SK-N-SH treated with all-trans-retinoic acid at 6 μM for 48 hours (cell line): Measurements from ENCODE around the gene MRPS5.
A peak's percentile ranks its signal among the peaks of the same experiment; 100 is the strongest.

Experiments used
- ATAC-seq: fragments of 200-7000 bp; cut with Tn5 transposase; 3 replicates; pipeline ENCODE4 v1.9.1; 2020; ENCODE audit warnings: mild to moderate bottlenecking, moderate library complexity
- CREB5 ChIP-seq: fragments of 250-450 bp; sonication (Bioruptor Pico); IDR thresholded peaks from 2 replicates; pipeline ENCODE4 v1.5.1; 2020; ENCODE audit warnings: low read depth, mild to moderate bottlenecking, moderate library complexity
- CSDC2 ChIP-seq: fragments of 250-450 bp; sonication (Bioruptor Pico); IDR thresholded peaks from 2 replicates; pipeline ENCODE4 v1.5.0; 2020; ENCODE audit warnings: mild to moderate bottlenecking, moderate library complexity
- CSRNP3 ChIP-seq: fragments of 250-450 bp; sonication (Bioruptor Pico); IDR thresholded peaks from 2 replicates; pipeline ENCODE4 v1.5.1; 2021; ENCODE audit warnings: mild to moderate bottlenecking, moderate library complexity
- ESRRG ChIP-seq: fragments of 250-450 bp; sonication (Bioruptor Pico); IDR thresholded peaks from 2 replicates; pipeline ENCODE4 v1.6.1; 2021; ENCODE audit warnings: mild to moderate bottlenecking
- GLIS3 ChIP-seq: fragments of 250-450 bp; sonication (Bioruptor Pico); IDR thresholded peaks from 2 replicates; pipeline ENCODE4 v1.5.0; 2020; ENCODE audit warnings: mild to moderate bottlenecking, moderate library complexity
- ISL1 ChIP-seq: fragments of 250-450 bp; sonication (Bioruptor Pico); IDR thresholded peaks from 2 replicates; pipeline ENCODE4 v2.1.2; 2022; ENCODE audit warnings: mild to moderate bottlenecking, moderate library complexity
- OSR1 ChIP-seq: fragments of 250-450 bp; sonication (Bioruptor Pico); IDR thresholded peaks from 2 replicates; pipeline ENCODE4 v1.8.0; 2022; ENCODE audit warnings: moderate library complexity, mild to moderate bottlenecking, inconsistent platforms
- PPARA ChIP-seq: fragments of 250-450 bp; sonication (Bioruptor Pico); IDR thresholded peaks from 2 replicates; pipeline ENCODE4 v1.5.0; 2020; ENCODE audit warnings: mild to moderate bottlenecking, borderline replicate concordance
- RARB ChIP-seq: fragments of 250-450 bp; sonication (Bioruptor Pico); IDR thresholded peaks from 2 replicates; pipeline ENCODE4 v1.8.0; 2021; ENCODE audit warnings: mild to moderate bottlenecking, moderate library complexity
- SNAI2 ChIP-seq: fragments of 250-450 bp; sonication (Bioruptor Pico); IDR thresholded peaks from 2 replicates; pipeline ENCODE4 v1.5.0; 2020; ENCODE audit warnings: mild to moderate bottlenecking, moderate library complexity
- TCF4 ChIP-seq: fragments of 250-450 bp; sonication (Bioruptor Pico); IDR thresholded peaks from 2 replicates; pipeline ENCODE4 v1.8.0; 2021; ENCODE audit warnings: mild to moderate bottlenecking, moderate library complexity, borderline replicate concordance
- TSHZ2 ChIP-seq: fragments of 250-450 bp; sonication (Bioruptor Pico); IDR thresholded peaks from 2 replicates; pipeline ENCODE4 v1.5.0; 2020; ENCODE audit warnings: mild to moderate bottlenecking, moderate library complexity
- ZC3H10 ChIP-seq: fragments of 250-450 bp; sonication (Bioruptor Pico); IDR thresholded peaks from 2 replicates; pipeline ENCODE4 v1.5.1; 2021; ENCODE audit warnings: mild to moderate bottlenecking, moderate library complexity
- ZFP30 ChIP-seq: fragments of 450-650 bp; formaldehyde crosslinking; IDR thresholded peaks from 2 replicates; pipeline ENCODE4 v1.5.0; 2022; ENCODE audit warnings: mild to moderate bottlenecking, moderate library complexity
- ZNF565 ChIP-seq: fragments of 450-650 bp; formaldehyde crosslinking; conservative IDR thresholded peaks from 2 replicates; pipeline ENCODE4 v1.5.0; 2020; ENCODE audit warnings: low read depth, mild to moderate bottlenecking, moderate library complexity
- ZNF70 ChIP-seq: fragments of 450-650 bp; formaldehyde crosslinking; IDR thresholded peaks from 2 replicates; pipeline ENCODE4 v1.5.0; 2020; ENCODE audit warnings: mild to moderate bottlenecking, moderate library complexity
- ZNF8 ChIP-seq: fragments of 450-650 bp; formaldehyde crosslinking; IDR thresholded peaks from 2 replicates; pipeline ENCODE4 v1.5.0; 2020; ENCODE audit warnings: mild to moderate bottlenecking, moderate library complexity
- TF ChIP-seq, protein P1 (sequence below): fragments of 250-450 bp; sonication (Bioruptor Pico); IDR thresholded peaks from 2 replicates; pipeline ENCODE4 v1.8.0; 2021; ENCODE audit warnings: low read depth, mild to moderate bottlenecking, moderate library complexity, borderline replicate concordance
- TF ChIP-seq, protein P2 (sequence below): fragments of 250-450 bp; sonication (Bioruptor Pico); IDR thresholded peaks from 2 replicates; pipeline ENCODE4 v1.8.0; 2020; ENCODE audit warnings: mild to moderate bottlenecking, moderate library complexity, borderline replicate concordance

Gene MRPS5

DNA sequence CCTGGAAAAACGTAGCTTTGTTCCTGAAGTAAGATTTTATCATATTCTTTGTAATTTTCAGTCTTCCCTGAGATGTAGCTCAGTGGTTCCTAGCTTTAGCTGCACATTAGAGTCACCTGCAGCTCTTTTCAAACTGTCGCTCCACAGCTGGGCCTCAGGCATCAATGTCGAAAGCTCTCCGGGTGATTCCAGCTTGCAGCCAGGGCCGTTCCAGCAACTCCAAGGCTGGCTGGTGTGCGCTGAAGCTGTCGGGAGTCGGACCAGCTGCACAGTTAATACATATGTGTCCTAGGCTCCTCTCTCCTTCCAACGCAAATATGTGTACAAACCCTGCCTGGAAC, 43.4 kb upstream of the MRPS5 start (continued):
- TF ChIP-seq, protein P1, sequence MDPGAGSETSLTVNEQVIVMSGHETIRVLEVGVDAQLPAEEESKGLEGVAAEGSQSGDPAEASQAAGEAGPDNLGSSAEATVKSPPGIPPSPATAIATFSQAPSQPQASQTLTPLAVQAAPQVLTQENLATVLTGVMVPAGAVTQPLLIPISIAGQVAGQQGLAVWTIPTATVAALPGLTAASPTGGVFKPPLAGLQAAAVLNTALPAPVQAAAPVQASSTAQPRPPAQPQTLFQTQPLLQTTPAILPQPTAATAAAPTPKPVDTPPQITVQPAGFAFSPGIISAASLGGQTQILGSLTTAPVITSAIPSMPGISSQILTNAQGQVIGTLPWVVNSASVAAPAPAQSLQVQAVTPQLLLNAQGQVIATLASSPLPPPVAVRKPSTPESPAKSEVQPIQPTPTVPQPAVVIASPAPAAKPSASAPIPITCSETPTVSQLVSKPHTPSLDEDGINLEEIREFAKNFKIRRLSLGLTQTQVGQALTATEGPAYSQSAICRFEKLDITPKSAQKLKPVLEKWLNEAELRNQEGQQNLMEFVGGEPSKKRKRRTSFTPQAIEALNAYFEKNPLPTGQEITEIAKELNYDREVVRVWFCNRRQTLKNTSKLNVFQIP (CRISPR knock-in tag) = no peak

GRCh38 chr2:95159690-95160449, 38.3 kb upstream of the MRPS5 start, which contains the start of gene ZNF514:
Gene ZNF514, minus strand, starts transcription at chr2:95159848. Its CDS starts 6,595 bp downstream, at chr2:95153253.
- TF ChIP-seq CSDC2 (CRISPR knock-in tag) = no peak
- TF ChIP-seq TCF4 (CRISPR knock-in tag) = no peak
- TF ChIP-seq, protein P2, sequence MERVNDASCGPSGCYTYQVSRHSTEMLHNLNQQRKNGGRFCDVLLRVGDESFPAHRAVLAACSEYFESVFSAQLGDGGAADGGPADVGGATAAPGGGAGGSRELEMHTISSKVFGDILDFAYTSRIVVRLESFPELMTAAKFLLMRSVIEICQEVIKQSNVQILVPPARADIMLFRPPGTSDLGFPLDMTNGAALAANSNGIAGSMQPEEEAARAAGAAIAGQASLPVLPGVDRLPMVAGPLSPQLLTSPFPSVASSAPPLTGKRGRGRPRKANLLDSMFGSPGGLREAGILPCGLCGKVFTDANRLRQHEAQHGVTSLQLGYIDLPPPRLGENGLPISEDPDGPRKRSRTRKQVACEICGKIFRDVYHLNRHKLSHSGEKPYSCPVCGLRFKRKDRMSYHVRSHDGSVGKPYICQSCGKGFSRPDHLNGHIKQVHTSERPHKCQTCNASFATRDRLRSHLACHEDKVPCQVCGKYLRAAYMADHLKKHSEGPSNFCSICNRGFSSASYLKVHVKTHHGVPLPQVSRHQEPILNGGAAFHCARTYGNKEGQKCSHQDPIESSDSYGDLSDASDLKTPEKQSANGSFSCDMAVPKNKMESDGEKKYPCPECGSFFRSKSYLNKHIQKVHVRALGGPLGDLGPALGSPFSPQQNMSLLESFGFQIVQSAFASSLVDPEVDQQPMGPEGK (CRISPR knock-in tag) = no peak
- TF ChIP-seq ESRRG (CRISPR knock-in tag) = no peak
- TF ChIP-seq RARB (CRISPR knock-in tag) = no peak
- no peak for TF ChIP-seq PPARA (CRISPR knock-in tag)
- peak; percentile 86 for ATAC-seq

GRCh38 chr2:95158891-95159619, 37.4 kb upstream of the MRPS5 start:
- TF ChIP-seq RARB (CRISPR knock-in tag) (no peak), SNAI2 (CRISPR knock-in tag) (no peak), TCF4 (CRISPR knock-in tag) (no peak), GLIS3 (CRISPR knock-in tag) (no peak), ZNF565 (CRISPR knock-in tag) (no peak), OSR1 (CRISPR knock-in tag) (no peak)
- peak; percentile 80 for ATAC-seq

GRCh38 chr2:95158441-95158840, 36.8 kb upstream of the MRPS5 start:
- TF ChIP-seq OSR1 (CRISPR knock-in tag) (no peak), ZFP30 (CRISPR knock-in tag) (no peak), ZNF8 (CRISPR knock-in tag) (no peak), ISL1 (CRISPR knock-in tag) (no peak), CSDC2 (CRISPR knock-in tag) (no peak), ZC3H10 (CRISPR knock-in tag) (no peak), TSHZ2 (CRISPR knock-in tag) (no peak), CREB5 (CRISPR knock-in tag) (no peak), CSRNP3 (CRISPR knock-in tag) (no peak), ZNF70 (no peak)
- TF ChIP-seq, protein P1 (CRISPR knock-in tag) = no peak
- TF ChIP-seq, protein P2 (CRISPR knock-in tag) = no peak
- ATAC-seq = no peak
